Suprapubic skin (tissue), 4 donors: ENCODE results near the gene PKN2.

Source experiments
- POLR2A ChIP-seq, 2 donors: fragments of 450-650 bp; IDR thresholded peaks; one replicate each; pipeline ENCODE4 v1.6.1; 2017; ENCODE audit warnings: antibody characterized with exemption in 2 of 2, mild to moderate bottlenecking in 2 of 2, moderate library complexity in 2 of 2
- POLR2AphosphoS5 ChIP-seq, 3 donors: sonication (generic); formaldehyde crosslinking; IDR thresholded peaks; one replicate each; pipeline ENCODE4 v1.6.1; 2017; ENCODE audit warnings: antibody characterized with exemption in 3 of 3

DNA sequence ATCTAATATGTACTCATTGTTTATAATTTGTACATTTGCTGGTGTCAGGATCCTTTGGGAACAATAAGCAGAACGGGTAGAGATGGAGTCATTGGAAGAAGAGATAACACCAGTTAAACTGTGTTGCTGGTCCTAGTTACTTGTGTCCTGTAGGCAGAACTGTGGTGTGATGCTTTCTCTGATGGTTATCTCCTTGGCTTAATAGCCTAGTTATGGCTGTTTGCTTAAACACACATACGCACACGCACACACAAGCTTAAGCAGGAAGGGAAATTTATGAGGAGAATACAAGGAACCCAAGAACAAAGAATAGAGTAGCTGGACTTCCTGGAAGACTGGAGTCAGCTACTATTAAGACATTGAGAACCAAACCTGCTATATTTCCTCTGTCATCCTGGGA is 5.7 kb upstream of the PKN2 start:
- TF ChIP-seq POLR2AphosphoS5 (IDR thresholded peaks at IDR 0.05) (no peak), POLR2A (IDR thresholded peaks at IDR 0.05) (no peak)
